Adrenal gland (tissue), 12 donors: ENCODE measurements around the gene NSMCE4A. TPM values are rescaled to one million over a fixed set of nuclear protein-coding genes. Genes with fewer than 3 reads are reported as not detected.
A peak's percentile ranks its signal among the peaks of the same experiment; 100 is the strongest.
"Not testable (repeated sequence)": the region's sequence is repeated elsewhere in the genome, so short reads cannot be mapped to it uniquely, and the experiment has no call there.

ENCODE experiments used
- DNase-seq, 7 donors: peaks; one replicate each; pipeline ENCODE4 v3.0.0-alpha.2; 2019 to 2020
- H3K27ac ChIP-seq, 5 donors: fragments of 200-600 bp; sonication (generic) in 4 of 5; 1 replicate in 3 of 5; 2 replicates in 2 of 5; pipeline versions ENCODE4 v1.5.1 to v1.8.0; 2016 to 2020; ENCODE audit warnings: mild to moderate bottlenecking in 1 of 5
- H3K27me3 ChIP-seq: fragments of 200-600 bp; 2 replicates; pipeline ENCODE4 v1.8.0; 2021
- H3K36me3 ChIP-seq, 2 donors: fragments of 200-600 bp; replicated peaks in 1 of 2; 1 replicate in 1 of 2; 2 replicates in 1 of 2; pipeline versions ENCODE4 v1.5.1 to v1.8.0; 2018 to 2022
- H3K4me1 ChIP-seq, 2 donors: fragments of 200-600 bp; replicated peaks in 1 of 2; 1 replicate in 1 of 2; 2 replicates in 1 of 2; pipeline versions ENCODE4 v1.5.1 to v1.8.0; 2018 to 2021
- H3K4me3 ChIP-seq, 4 donors: fragments of 200-600 bp; sonication (generic) in 3 of 4; one replicate each; pipeline ENCODE4 v1.5.1; 2016 to 2018
- H3K9me3 ChIP-seq, 3 donors: fragments of 200-600 bp; sonication (generic) in 1 of 3; replicated peaks in 1 of 3; 1 replicate in 2 of 3; 2 replicates in 1 of 3; pipeline versions ENCODE4 v1.5.1 to v1.8.0; 2016 to 2021
- CTCF ChIP-seq, 6 experiments: fragments of 450-650 bp in 4 of 6; fragments of 200-600 bp in 2 of 6; sonication (generic) in 1 of 6; IDR thresholded peaks; 1 replicate in 5 of 6; 2 replicates in 1 of 6; pipeline versions ENCODE4 v1.5.1 to v1.8.0; 2016 to 2021; ENCODE audit warnings: antibody characterized with exemption in 6 of 6, mild to moderate bottlenecking in 2 of 6, moderate library complexity in 1 of 6
- POLR2A ChIP-seq, 2 donors: fragments of 450-650 bp; IDR thresholded peaks; one replicate each; pipeline ENCODE4 v1.6.1; 2017; ENCODE audit warnings: antibody characterized with exemption in 2 of 2, mild to moderate bottlenecking in 2 of 2, moderate library complexity in 1 of 2
- WGBS, 4 donors: extraction: QIAGEN DNeasy Blood & Tissue Kit in 2 of 4; methylation state at CpG; one replicate each; pipeline versions ENCODE4 v1.1.5 to v1.1.7; 2013 to 2017; 5-methylcytosine and 5-hydroxymethylcytosine counted together
- intact Hi-C, 2 donors: fragments of 100-400 bp; cut with DNase I; formaldehyde crosslinking; loops; one replicate each; pipeline versions ENCODE4 v1.14.1 to v1.15.0; 2022 to 2023
- polyA plus RNA-seq, 3 donors: library from polyadenylated mRNA; stranded (reverse); fragments of 200-250 nt in 2 of 3; fragments of 350-450 nt in 1 of 3; fragmentation: Illumina TruSeq in 1 of 3; extraction: RNeasy Lipid Tissue Mini Kit (QIAGEN cat#74804) in 1 of 3; gene quantifications; one replicate each; pipeline ENCODE4 v1.2.3, GENCODE V29; 2013 to 2014
- total RNA-seq, 9 donors: library from RNA; depleted of rRNA in 4 of 9; stranded (reverse); fragments of >200 nt in 4 of 9; fragments of 120-200 nt in 1 of 9; fragmentation: NEBNext Ultra II Directional in 1 of 9; extraction: Animal tissue kit (Norgen Biotek cat#: 25700) in 1 of 9; gene quantifications; one replicate each; pipeline versions ENCODE4 v1.1.0 to v1.2.4, GENCODE V29; 2013 to 2023
- donor health status: healthy with polysubstance abuse.
- donor health status: Bipolar disorder and iron deficiency.
- donor health status: DM: yes; HTN: yes; CAD: no.
- donor health status: DM: no; HTN: no; CAD: no.
- donor health status: DM: no; HTN: no; CAD: no.
- donor health status: DM: yes; HTN: yes; CAD: no.

The NSMCE4A gene
- total and polyA plus RNA-seq, 12 donors = 25.6 to 94.8 (median 42.1) TPM

DNA sequence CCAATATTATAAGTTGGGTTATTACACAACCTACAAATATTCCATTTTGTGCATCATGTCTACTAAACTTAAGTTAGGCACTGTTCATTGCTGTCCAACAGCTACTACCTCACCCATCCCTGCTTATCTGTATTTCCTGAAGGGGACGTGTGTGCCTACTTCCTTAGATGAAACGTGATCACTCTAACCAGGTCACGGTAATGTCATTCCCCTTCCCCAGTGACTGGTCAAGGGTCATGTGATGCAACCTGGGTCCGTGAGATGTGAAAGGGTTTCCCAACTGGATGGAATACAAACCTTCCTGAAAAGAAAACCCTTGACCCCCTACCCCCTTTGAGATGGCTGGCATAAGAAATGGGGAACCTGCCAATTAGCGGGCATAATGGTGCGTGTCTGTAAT is 1.6 kb upstream of the NSMCE4A start:
- WGBS, 4 donors = 85 to 93% (median 89%) methylated on average over 6 of the region's 6 CpGs
- TF ChIP-seq POLR2A (IDR thresholded peaks at IDR 0.05) = no peak
- Histone ChIP-seq H3K4me1 (peaks cover 8 to 13% of the 10 kb centered on the region in 2 donors), H3K27me3 (no peaks in the 10 kb centered on the region), H3K4me3 (no peak overlapping the region), H3K36me3 (no peaks in the 10 kb centered on the region), H3K27ac (no peak overlapping the region), H3K9me3 (no peaks in the 10 kb centered on the region)
- no peak for DNase-seq
- intact Hi-C loops = loop anchor here in 1 of 2 donors (10.0 kb wide), 1 partner anchor 128 kb away; no protein-coding TSS in a partner anchor

DNA sequence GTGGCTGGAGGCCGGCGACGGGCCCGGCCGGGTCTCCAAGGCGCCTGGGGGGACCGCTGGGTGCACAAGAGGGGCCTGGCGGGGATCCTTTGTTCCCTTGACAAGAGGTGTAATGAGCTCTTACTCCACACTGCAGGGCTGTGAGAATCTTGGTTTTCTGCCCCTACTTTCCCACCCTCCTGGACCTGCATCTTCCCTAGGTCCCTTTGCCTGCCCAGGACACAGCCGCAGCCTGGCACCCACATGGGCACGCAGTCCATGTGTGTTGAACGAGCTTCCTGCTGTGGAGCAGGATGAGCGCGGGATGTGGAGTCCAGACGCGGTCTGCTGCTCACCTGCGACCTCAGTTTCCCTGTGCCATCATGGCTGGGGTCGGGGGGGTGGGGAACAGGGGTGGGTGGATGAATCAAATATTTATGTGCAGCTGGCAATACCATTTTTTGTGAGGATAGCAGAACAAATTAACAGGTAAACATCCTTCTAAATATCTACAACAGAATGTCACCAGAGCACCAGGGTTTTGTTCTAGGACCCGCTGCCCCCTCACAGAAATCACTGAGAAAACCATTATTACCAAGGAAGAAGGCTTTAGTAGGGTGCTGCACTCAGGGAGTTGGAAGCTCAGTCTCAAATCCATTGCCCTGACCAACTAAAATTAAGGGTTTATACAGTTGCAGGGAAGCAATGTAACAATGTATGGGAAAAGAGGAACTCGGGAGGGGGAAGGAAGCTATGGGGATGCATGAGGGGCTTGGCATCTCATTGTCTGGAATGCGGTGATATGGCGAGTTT is 474 bp upstream of the NSMCE4A start:
- peak overlapping the region in 4 of 5 donors; percentile 86 to 96 (median 94) for H3K27ac ChIP-seq
- intact Hi-C loops = loop anchor here in 1 of 2 donors (10.0 kb wide), 1 partner anchor 129 kb away; no protein-coding TSS in a partner anchor

DNA sequence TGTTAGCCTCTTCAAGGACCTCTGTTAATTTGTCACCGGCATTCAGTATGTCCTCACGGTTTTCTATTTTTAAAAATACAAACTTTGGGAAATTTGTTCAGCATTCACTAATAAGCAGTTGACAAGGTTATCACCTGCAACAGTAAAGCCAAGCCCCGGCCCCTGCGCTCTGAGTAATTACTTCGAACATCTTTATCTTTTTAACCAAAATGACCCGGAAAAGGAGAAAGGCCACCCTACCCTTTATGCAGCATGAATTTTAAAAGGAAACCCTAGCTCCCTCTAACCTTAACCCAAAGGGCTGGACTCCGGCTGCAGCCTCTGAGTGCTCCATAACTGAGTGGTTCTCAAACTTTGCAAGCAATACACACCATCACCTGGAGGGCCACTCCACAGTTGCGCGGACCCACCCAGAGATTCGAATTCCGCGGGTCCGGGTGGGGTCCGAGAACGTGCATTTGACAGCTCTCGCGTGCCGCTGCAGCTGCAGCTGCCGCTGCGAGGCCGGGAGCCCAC is 940 bp downstream of the NSMCE4A start:
- Histone ChIP-seq H3K27me3 (no peaks in the 10 kb centered on the region), H3K4me1 (peaks cover 8 to 13% of the 10 kb centered on the region in 2 donors), H3K27ac (peak overlapping the region in 3 of 5 donors; percentile 94 to 96 (median 95)), H3K36me3 (peaks cover 0 to 16% of the 10 kb centered on the region in 2 donors), H3K4me3 (peak overlapping the region; percentile 13 to 97 (median 64)), H3K9me3 (no peaks in the 10 kb centered on the region)
- TF ChIP-seq CTCF (IDR thresholded peaks at IDR 0.05) (peak in 1 of 6 experiments; percentile 17), POLR2A (IDR thresholded peaks at IDR 0.05) (no peak)
- 5 to 16% (median 8%) methylated on average over 7 to 21 of the region's 21 CpGs for WGBS, 4 donors
- DNase-seq = no peak
- intact Hi-C loops = loop anchor here in 1 of 2 donors (5.0 to 10.0 kb wide), 2 partner anchors 42 to 131 kb away; no protein-coding TSS in a partner anchor

More for the DNA sequence above, 474 bp upstream of the NSMCE4A start:
- DNase-seq = no peak
- peak overlapping the region; percentile 35 to 97 (median 66) for H3K4me3 ChIP-seq
- peaks cover 0 to 6% of the 10 kb centered on the region in 2 donors for H3K36me3 ChIP-seq
- H3K27me3 ChIP-seq = no peaks in the 10 kb centered on the region
- H3K4me1 ChIP-seq = peaks cover 8 to 13% of the 10 kb centered on the region in 2 donors
- H3K9me3 ChIP-seq = no peaks in the 10 kb centered on the region
- peak in 2 of 6 experiments; percentile 19 to 37 for TF ChIP-seq CTCF (IDR thresholded peaks at IDR 0.05)
- TF ChIP-seq POLR2A (IDR thresholded peaks at IDR 0.05) = no peak
- WGBS, 4 donors = 28 to 57% (median 35%) methylated on average over 12 to 21 of the region's 21 CpGs

- H3K27me3 ChIP-seq, H3K4me3 ChIP-seq, H3K9me3 ChIP-seq, intact Hi-C loops, H3K27ac ChIP-seq: not testable (repeated sequence)
- 82 to 94% (median 83%) methylated on average over 8 of the region's 8 CpGs for WGBS, 4 donors
- peak in 6 of 7 donors; percentile 24 to 50 (median 33) for DNase-seq
- peaks cover 0 to 51% of the 10 kb centered on the region in 2 donors for H3K36me3 ChIP-seq
- peaks cover 6 to 11% of the 10 kb centered on the region in 2 donors for H3K4me1 ChIP-seq
Observed at GRCh38 chr10:121969086-121969485, 5.9 kb downstream of the NSMCE4A start.

DNA sequence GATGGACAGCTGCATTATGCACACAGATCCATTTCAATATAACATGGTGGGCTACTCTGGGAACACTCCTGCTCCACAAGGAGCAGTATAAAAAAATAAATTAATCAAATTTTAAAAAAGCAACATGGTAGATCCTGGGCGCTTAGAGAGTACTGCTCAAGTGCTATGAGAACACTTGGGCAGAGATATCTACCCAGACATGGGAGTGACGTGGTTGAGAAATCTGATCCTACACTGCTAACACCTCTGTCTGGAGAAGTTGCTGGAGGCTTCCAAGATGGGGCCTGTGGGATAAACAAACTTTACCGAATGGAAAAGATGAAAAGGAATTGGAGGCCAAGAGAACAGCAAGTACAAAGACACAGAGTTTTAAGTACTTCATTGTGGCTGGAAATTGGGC is 9.0 kb downstream of the NSMCE4A start:
- no peak for DNase-seq
- peaks cover 0 to 51% of the 10 kb centered on the region in 2 donors for H3K36me3 ChIP-seq
- no peaks in the 10 kb centered on the region for H3K27me3 ChIP-seq
- no peak overlapping the region for H3K27ac ChIP-seq
- no peak overlapping the region for H3K4me3 ChIP-seq
- TF ChIP-seq POLR2A (IDR thresholded peaks at IDR 0.05) = no peak
- TF ChIP-seq CTCF (IDR thresholded peaks at IDR 0.05) = no peak
- no peaks in the 10 kb centered on the region for H3K9me3 ChIP-seq
- WGBS, 4 donors = 91 to 96% (median 94%) methylated on average over 3 of the region's 3 CpGs
- no peaks in the 10 kb centered on the region for H3K4me1 ChIP-seq
- intact Hi-C loops = no loop called here
